AML-193 (cell line): ENCODE results near the gene FAM83D.
"Not testable (repeated sequence)": the region's sequence is repeated elsewhere in the genome, so short reads cannot be mapped to it uniquely, and the experiment has no call there.

Experiments used
- DNase-seq, 2 experiments: peaks; one replicate each; lab custom pipeline; 2025; lab: John Stamatoyannopoulos, UW

Gene FAM83D

DNA sequence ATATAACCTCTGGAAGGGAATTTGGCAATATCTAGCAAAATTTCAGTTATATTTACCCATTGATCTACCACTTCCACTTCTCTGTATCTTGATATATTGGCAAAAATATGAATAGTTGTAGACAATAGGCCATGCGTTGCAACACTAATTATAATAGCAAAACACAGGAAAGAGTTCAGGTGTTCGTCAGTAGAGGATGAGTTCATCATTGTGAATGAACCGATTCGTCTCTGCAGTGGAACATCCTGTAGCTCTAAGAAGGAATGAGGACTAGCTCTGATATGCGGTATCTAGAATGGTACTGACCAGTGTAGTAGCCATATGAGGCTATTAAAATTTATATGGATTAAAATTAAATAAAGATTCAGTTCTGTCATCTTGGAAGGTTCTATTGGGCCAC is 8.3 kb downstream of the FAM83D start:
- DNase-seq: no peak

- peak in 1 of 2 experiments; percentile 13 for DNase-seq
Measured at GRCh38 chr20:38935285-38935684, 9.1 kb downstream of the FAM83D start.

DNA sequence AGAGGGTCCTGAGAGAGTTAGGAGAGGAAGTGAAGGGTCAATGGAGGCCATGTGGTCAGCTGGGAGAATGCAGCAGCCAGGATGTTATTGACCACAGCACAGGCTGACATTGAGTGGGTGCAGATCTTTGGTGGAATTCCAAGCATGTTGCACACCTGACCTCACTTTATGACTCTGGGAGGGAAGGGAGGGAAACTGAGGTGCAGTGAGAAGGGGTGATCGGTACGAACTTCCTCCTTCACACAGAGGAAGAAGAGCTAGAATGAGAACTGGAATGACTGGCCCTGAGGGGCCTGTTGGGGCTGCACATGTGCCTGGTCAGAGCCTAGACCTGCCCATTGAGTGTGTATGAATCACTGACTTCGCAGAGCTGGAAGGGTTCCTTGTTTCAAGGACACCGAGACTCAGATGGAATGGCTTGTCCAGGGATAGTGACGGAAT is 9.8 kb downstream of the FAM83D start:
- DNase-seq: no peak

DNA sequence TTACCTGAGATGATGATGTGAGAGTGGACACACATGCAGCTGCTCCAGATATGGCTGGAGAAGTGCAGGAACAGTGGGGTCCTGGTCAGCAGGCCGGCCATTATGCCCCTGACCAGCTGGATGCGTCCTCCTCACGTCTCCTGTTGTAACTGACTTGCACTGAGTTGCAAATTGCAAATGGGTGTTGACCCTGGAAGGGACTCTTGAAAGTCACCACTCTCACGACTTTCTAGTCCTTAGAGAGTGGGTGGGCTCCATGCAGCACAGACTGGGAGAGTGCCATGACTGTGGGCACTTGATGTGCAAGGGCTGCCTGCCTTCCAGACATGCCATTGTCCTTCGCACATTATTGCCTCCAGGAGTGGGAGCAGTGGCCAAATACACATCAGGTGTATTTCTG is 10.8 kb downstream of the FAM83D start:
- no peak for DNase-seq

DNA sequence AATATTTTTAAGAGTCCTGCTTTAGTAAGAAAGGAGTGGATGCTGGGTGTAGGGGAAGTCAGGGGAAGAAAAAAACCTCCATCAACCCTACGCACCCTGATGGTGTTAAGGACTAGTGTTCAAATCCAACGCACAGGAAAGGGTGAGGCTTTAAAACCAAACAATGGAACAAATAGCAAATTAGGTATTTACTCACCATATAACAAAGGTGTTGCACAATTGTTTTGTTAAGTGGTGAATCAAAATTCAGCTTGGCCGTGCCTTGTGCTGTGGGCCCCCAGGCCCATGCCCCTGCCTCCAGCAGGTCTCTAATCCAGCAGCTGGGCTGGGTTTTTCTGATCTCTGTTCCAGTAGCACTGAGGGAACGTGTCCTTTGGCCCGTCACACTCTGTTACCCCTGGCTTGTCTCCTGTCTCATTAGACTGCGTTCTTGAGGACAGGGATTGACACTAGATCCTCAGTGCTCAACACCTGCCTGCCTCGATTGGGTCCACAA is 11.8 kb downstream of the FAM83D start:
- no peak for DNase-seq

DNA sequence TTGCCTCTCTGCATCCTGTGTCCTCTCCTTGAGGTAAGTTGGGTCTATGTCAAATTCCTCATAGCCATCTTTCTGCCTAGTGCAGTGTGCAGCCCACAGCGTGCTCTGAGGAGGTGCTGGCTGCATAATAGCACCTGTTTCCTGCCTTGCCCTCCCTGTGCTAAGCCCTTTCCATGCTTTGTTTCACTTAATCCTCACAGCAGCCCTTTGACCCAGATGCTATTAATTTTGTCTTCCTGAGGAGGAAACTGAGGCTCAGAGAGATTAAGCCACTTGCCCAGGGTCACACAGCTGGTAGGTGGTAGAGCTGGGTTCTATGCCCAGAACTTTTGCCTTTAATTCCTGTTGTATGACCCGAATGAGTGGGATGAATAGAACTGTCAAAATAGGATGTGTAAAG is 13.5 kb downstream of the FAM83D start:
- no peak for DNase-seq

DNA sequence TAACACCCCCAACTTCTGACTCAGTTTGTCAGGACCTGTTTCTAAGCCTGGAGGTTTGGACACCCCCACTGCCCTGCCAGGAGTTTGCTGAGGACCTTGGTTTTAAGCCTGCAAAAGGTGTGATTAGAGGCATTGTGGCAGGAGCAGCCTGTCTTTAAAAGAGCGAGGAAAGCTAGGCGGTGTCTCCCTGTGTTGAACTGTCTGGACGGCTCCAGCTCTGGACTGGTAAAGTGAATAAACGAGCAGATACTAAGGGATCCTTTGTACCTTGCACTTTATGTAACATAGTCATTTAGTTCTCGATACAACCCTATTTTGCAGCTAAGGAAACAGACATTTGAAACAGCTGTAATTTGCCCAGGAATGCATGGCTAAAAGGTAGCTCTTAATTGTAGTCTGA is 14.4 kb downstream of the FAM83D start:
- no peak for DNase-seq

GRCh38 chr20:38941726-38942389 is 15.6 kb downstream of the FAM83D start:
- DNase-seq: no peak

DNA sequence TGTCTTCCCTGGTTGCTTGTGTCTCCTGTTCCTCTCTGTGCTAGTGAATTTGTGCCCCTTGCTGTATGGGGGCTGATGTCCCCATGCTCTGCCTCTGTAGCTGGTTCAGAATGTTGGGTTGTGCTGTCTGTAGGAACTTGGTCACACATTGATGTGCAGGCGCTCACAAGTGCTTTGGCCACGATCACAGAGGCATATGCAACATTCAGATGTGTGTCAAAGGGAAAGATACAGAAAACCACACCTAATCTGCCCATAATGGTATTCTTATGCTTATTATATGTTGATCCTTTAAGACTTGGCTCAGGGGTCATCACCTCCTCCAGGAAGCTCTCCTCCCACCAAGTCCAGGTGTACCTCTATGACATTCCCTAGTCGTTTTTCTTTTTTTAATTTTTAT is 18.8 kb downstream of the FAM83D start:
- no peak for DNase-seq

DNA sequence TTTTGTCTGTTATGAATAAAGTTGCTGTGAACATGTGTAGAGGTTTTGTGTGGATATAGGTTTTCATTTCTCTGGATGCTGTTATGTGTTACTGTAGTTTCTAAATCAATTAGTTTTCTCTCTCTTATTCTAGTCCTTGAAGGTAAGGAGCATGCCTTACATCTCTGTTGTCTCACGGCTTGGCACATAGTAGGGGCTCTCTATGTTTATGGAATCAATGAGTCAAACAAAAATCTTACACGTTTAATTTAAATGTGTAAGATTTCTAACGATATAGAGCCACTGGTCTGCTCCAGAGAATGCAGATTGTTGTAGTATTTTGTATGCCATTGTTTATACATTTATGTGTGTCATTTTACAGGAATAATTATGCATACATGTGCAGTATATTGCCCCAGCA is 20.6 kb downstream of the FAM83D start:
- DNase-seq: no peak

DNA sequence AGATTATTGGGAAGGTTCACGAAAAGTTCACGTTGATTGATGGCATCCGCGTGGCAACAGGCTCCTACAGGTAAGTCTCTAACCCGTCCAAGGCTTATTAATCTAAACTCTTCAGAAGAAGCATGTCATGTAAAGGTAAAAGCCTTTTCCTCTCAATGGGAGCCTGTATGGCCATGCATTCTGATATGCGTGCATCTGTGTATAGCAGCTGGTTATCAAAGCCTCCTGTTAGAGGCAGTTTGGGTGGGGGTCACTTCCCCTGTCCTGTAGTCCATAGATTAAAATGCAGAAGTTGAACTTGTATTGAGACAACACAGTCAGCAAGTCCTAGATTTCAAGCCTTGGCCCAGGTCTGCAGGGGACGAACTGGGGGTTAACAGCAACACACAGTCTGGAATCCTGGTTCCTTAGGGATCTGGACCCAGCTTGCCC is 21.7 kb downstream of the FAM83D start:
- no peak for DNase-seq

DNA sequence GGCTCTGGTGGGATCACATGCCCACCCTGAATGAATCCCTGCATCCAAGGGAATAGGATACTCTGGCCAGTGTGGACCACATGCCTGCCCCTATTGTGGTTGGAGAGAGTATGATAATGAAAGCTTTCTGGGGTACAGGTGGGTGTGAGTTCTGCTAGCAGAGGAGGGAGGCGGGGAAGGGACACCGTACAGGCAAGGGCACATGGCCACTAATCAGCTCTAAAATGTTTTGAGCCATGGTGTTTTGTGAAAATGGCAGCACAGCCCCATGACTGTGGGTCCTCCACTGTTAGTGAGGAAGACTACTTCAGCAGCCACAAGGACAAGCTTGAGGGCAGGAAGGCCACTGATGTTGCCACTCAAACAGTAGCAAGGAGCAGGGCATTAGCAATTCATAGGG is 24.0 kb downstream of the FAM83D start:
- DNase-seq: no peak

- no peak for DNase-seq
Measured at GRCh38 chr20:38951611-38952010, 25.4 kb downstream of the FAM83D start.

- DNase-seq: no peak
Measured at GRCh38 chr20:38952153-38952552, 25.9 kb downstream of the FAM83D start.

GRCh38 chr20:38953630-38954340 is 27.6 kb downstream of the FAM83D start:
- DNase-seq: no peak

DNA sequence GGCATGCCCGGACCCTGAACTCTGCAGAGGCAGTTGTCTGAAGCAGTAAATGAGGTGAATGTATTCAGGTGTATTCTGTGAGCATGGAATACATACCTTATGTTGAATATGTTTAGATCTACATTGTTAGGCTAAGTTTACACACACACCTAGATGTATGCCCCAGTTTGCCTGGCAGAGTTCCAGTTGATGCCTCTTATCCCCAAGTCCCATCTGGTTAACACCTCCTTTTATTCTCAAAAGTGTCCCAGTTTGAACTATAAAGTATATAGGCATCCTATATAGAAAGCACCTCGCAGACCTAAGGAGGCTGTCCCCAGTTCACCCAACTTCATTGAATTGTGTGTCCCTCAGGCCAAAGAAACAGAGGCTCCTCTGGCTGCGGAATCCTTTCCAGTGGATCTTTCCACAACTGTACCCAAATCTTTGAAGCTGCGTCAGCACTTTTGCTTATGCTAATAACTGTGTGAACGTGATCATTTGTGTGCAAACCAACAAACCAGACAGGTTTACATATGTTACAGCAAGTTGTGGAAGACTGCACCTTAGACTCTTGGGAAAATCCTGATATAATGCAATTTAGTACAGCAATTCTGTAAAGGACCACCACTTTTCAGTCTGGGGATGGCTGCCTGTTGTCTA is 31.1 kb downstream of the FAM83D start:
- no peak for DNase-seq

GRCh38 chr20:38957915-38958485 is 31.8 kb downstream of the FAM83D start:
- no peak for DNase-seq

- not testable (repeated sequence) for DNase-seq
Measured at GRCh38 chr20:38960187-38960687, 34.0 kb downstream of the FAM83D start.

GRCh38 chr20:38961530-38962043 is 35.4 kb downstream of the FAM83D start:
- no peak for DNase-seq

DNA sequence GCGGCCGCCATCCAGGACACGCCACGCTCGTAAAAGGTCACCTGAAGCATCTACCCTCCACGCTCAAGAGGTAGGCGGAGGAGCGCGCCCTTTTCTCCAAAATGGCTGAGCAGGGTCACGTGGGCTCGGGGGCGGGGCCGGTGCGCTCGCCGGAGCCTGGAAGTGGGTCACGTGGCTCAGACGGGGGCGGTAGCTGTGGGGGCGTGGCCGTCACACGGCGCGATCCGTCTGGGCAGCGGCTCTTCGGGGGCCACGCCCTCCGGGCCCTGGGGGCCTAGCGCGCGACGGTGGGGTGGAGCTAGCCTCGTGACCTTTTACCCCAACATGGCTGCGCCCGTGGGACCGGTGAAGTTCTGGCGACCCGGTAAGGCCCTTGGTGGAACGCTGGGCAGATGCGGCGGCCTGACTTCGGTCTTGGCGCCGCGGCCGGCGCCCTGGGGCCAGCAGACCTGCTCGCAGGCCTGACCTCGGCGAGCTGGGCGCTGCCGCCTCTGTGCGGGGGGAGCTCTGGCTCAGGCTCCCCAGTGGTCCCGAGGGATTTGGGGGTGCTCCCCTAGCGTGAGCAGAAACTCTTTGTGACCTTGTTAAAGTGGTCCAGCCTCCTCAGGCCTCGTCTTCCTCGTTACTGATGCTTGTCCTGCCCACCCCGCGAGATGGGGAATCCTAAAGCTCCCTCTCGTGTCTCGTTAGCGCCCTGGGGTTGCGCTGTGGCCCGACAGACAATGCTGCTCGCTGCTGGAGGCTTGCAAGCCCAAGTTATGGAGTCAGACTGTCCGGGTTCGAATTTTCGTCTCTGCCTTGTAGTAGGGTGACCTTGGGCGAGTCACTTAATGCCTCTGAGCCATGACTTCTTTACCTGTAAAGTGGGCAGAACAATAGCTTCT is 36.1 kb downstream of the FAM83D start, which contains the start of gene DHX35:
TSS of gene DHX35 (plus strand) at position 301 of the 884 bp plus-strand sequence. CDS start at position 325, 24 bp downstream.
- DNase-seq: peak; percentile 89 to 92

DNA sequence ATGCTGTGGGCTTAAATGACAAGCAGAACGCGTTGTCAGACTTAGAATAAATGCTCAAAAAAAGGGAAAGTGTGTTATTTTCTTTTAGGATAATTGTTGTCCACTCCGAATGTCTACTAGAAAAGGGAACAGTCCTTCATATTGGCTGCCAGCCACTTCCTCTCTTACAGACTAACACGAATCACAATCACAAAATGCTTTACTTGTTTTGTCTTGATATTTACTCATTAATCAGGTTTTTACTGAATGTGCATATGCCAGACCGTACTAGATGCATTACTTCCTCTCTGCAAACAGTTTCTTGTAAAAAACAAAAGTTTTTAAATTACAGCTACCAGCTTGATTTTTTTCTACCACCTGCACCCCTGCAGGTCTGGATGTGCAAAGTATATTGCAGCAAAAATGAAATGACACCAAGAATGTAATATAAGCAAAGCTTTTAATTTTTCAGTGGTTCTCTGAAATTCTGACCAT is 36.7 kb downstream of the FAM83D start:
- DNase-seq: peak; percentile 24 to 25
